H1 (cell line): ENCODE data around the gene ZSCAN10.

Experiments
- ASH2L ChIP-seq: fragments of 200-600, 300-600 bp; sonication (generic); IDR thresholded peaks from one replicate; pipeline ENCODE4 v1.7.1; 2017; ENCODE audit warnings: low read length
- ATF3 ChIP-seq: IDR thresholded peaks from 2 replicates; pipeline ENCODE4 v1.6.1; 2011; ENCODE audit warnings: low read depth, mild to moderate bottlenecking, low read length; ENCODE audit not compliant: insufficient read depth
- BACH1 ChIP-seq: IDR thresholded peaks from 2 replicates; pipeline ENCODE4 v1.6.1; 2012; ENCODE audit warnings: low read length, improper control_type of control experiment
- GABPA ChIP-seq: IDR thresholded peaks from 2 replicates; pipeline ENCODE4 v1.6.1; 2011; ENCODE audit warnings: mild to moderate bottlenecking, low read length, moderate library complexity, borderline replicate concordance; ENCODE audit not compliant: insufficient read depth
- JUN ChIP-seq: IDR thresholded peaks from 2 replicates; pipeline ENCODE4 v1.6.1; 2011; ENCODE audit warnings: low read depth, mild to moderate bottlenecking, improper control_type of control experiment, low read length
- JUND ChIP-seq: IDR thresholded peaks from 2 replicates; pipeline ENCODE4 v1.6.1; 2011; ENCODE audit warnings: mild to moderate bottlenecking, improper control_type of control experiment, low read length
- KDM4A ChIP-seq: IDR thresholded peaks from one replicate; pipeline ENCODE4 v1.7.1; 2012; ENCODE audit warnings: low read depth, mild to moderate bottlenecking, moderate library complexity, low read length, inconsistent platforms; ENCODE audit not compliant: severe bottlenecking
- RAD21 ChIP-seq, 2 experiments: IDR thresholded peaks in 1 of 2; conservative IDR thresholded peaks in 1 of 2; 2 replicates each; pipeline ENCODE4 v1.6.1; 2011; ENCODE audit warnings: low read depth in 2 of 2, low read length in 2 of 2, improper control_type of control experiment in 1 of 2, inconsistent platforms in 1 of 2, mild to moderate bottlenecking in 1 of 2, moderate library complexity in 1 of 2
- SIN3A ChIP-seq, 2 experiments: IDR thresholded peaks in 1 of 2; conservative IDR thresholded peaks in 1 of 2; 2 replicates each; pipeline ENCODE4 v1.6.1; 2011 to 2012; ENCODE audit warnings: low read length in 2 of 2, improper control_type of control experiment in 1 of 2, low read depth in 1 of 2, mild to moderate bottlenecking in 1 of 2
- TF ChIP-seq, protein P1 (sequence below), 3 experiments: IDR thresholded peaks; 1 replicate in 2 of 3; 2 replicates in 1 of 3; pipeline versions ENCODE4 v1.5.1 to v1.6.1; 2011; ENCODE audit warnings: low read length in 3 of 3, mild to moderate bottlenecking in 3 of 3, inconsistent platforms in 2 of 3, low read depth in 1 of 3, moderate library complexity in 1 of 3; ENCODE audit not compliant: insufficient read depth in 1 of 3; ENCODE audit errors: control extremely low read depth in 1 of 3

DNA sequence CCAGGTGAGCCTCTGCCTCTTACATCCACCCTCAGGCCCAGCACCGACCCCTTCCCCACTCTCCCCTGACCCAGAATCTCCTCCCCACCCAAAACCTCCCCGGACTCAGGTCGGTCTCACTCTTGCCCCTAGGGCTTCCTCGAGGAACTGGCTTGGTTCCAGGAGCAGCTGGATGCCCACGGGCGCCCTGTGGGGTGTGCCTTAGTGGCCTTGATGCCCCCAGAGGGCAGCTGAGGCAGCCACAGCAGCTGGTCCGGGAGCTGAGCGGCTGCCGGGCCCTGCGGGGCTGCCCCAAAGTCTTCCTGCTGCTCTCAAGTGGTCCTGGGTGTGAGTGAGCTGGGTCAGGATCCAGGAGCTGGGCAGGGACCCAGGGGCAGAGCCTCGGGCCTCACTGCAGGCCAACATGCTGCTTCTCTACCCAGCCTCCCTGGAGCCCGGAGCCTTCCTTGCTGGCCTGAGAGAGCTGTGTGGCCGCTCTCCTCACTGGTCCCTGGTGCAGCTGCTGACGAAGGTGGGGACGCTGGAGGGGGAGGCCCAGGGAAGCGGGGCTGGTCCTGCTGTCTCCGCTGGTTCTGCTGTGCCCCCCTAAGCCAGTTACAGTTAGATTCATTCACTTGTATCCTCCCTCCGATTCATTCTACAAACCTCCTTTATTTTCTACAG lies 45.4 kb upstream of the ZSCAN10 start:
- TF ChIP-seq, protein P1, sequence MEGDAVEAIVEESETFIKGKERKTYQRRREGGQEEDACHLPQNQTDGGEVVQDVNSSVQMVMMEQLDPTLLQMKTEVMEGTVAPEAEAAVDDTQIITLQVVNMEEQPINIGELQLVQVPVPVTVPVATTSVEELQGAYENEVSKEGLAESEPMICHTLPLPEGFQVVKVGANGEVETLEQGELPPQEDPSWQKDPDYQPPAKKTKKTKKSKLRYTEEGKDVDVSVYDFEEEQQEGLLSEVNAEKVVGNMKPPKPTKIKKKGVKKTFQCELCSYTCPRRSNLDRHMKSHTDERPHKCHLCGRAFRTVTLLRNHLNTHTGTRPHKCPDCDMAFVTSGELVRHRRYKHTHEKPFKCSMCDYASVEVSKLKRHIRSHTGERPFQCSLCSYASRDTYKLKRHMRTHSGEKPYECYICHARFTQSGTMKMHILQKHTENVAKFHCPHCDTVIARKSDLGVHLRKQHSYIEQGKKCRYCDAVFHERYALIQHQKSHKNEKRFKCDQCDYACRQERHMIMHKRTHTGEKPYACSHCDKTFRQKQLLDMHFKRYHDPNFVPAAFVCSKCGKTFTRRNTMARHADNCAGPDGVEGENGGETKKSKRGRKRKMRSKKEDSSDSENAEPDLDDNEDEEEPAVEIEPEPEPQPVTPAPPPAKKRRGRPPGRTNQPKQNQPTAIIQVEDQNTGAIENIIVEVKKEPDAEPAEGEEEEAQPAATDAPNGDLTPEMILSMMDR (IDR thresholded peaks at IDR 0.05; ENCODE audit: control extremely low read depth in 1 of 3, insufficient read depth in 1 of 3, low read depth in 1 of 3, low read length in 3 of 3), result 0 out of 4 replicates have a peak, but pooled peaks of 1 of the 3 experiments have one; percentile 9
- TF ChIP-seq GABPA, result no peak
- no peak for TF ChIP-seq BACH1
- TF ChIP-seq KDM4A, result no peak
- no peak for TF ChIP-seq SIN3A (conservative IDR thresholded peaks at IDR 0.05 in 1 of 2, IDR thresholded peaks at IDR 0.05 in 1 of 2; ENCODE audit: low read depth in 1 of 2, low read length in 2 of 2)
- TF ChIP-seq ATF3, result no peak
- no peak for TF ChIP-seq JUND
- no peak for TF ChIP-seq ASH2L
- no peak for TF ChIP-seq RAD21 (IDR thresholded peaks at IDR 0.05 in 1 of 2, conservative IDR thresholded peaks at IDR 0.05 in 1 of 2; ENCODE audit: low read depth in 2 of 2, low read length in 2 of 2)
- no peak for TF ChIP-seq JUN
